H1 (cell line): Measurements from ENCODE around the gene EXD3.

Experiments
- ASH2L ChIP-seq: fragments of 200-600, 300-600 bp; sonication (generic); IDR thresholded peaks from one replicate; pipeline ENCODE4 v1.7.1; 2017; ENCODE audit warnings: low read length
- CTCF ChIP-seq, 3 experiments: IDR thresholded peaks; 1 replicate in 2 of 3; 2 replicates in 1 of 3; pipeline versions ENCODE4 v1.5.1 to v1.6.1; 2011; ENCODE audit warnings: low read length in 3 of 3, mild to moderate bottlenecking in 3 of 3, inconsistent platforms in 2 of 3, low read depth in 1 of 3, moderate library complexity in 1 of 3; ENCODE audit not compliant: insufficient read depth in 1 of 3; ENCODE audit errors: control extremely low read depth in 1 of 3
- EP300 ChIP-seq, 2 experiments: IDR thresholded peaks; 1 replicate in 1 of 2; 2 replicates in 1 of 2; pipeline ENCODE4 v1.6.1; 2011 to 2012; ENCODE audit warnings: low read depth in 2 of 2, low read length in 2 of 2, mild to moderate bottlenecking in 2 of 2, borderline replicate concordance in 1 of 2, inconsistent platforms in 1 of 2, moderate library complexity in 1 of 2
- EZH2 ChIP-seq: fragments of 200-600 bp; sonication (generic); IDR thresholded peaks from 2 replicates; pipeline ENCODE4 v1.7.1; 2012; ENCODE audit warnings: low read depth, mild to moderate bottlenecking, moderate library complexity, low read length, inconsistent platforms; ENCODE audit not compliant: severe bottlenecking
- GTF2F1 ChIP-seq: IDR thresholded peaks from 2 replicates; pipeline ENCODE4 v1.6.1; 2012; ENCODE audit warnings: low read depth, low read length, improper control_type of control experiment, borderline replicate concordance

GRCh38 chr9:137445275-137445807 lies 22.4 kb upstream of the EXD3 start:
- TF ChIP-seq EZH2 (no peak), CTCF (IDR thresholded peaks at IDR 0.05; ENCODE audit: control extremely low read depth in 1 of 3, insufficient read depth in 1 of 3, low read depth in 1 of 3, low read length in 3 of 3) (peak in 2 of 3 experiments; percentile 77 to 89; a peak in 3 of 4 replicates), GTF2F1 (no peak), EP300 (IDR thresholded peaks at IDR 0.05; ENCODE audit: borderline replicate concordance in 1 of 2, low read depth in 2 of 2, low read length in 2 of 2) (no peak), ASH2L (no peak)
